ENCODE data around the gene LDLRAD3.
"Not testable (repeated sequence)": the region's sequence is repeated elsewhere in the genome, so short reads cannot be mapped to it uniquely, and the experiment has no call there.

Gene LDLRAD3

GRCh38 chr11:35943713-35944502 is at the start of gene LDLRAD3:
LDLRAD3 (plus strand) TSS chr11:35944062; CDS start chr11:35944099, 37 bp downstream.
- DNase-seq (ENCODE audit: low read depth in 3 of 3) = peak; percentile 7 to 45 (median 11)

- DNase-seq (ENCODE audit: low read depth in 3 of 3) = no peak
Observed at GRCh38 chr11:35897019-35897418, 46.8 kb upstream of the LDLRAD3 start.

- DNase-seq (ENCODE audit: low read depth in 3 of 3) = no peak
Observed at GRCh38 chr11:35902961-35903360, 40.9 kb upstream of the LDLRAD3 start.

- DNase-seq (ENCODE audit: low read depth in 3 of 3) = no peak
Observed at GRCh38 chr11:35905646-35906276, 38.1 kb upstream of the LDLRAD3 start.

GRCh38 chr11:35906277-35906661 is 37.6 kb upstream of the LDLRAD3 start:
- DNase-seq (ENCODE audit: low read depth in 3 of 3) = no peak

GRCh38 chr11:35906681-35907080 is 37.2 kb upstream of the LDLRAD3 start:
- no peak for DNase-seq (ENCODE audit: low read depth in 3 of 3)

- DNase-seq (ENCODE audit: low read depth in 3 of 3) = no peak
Observed at GRCh38 chr11:35907648-35908431, 36.0 kb upstream of the LDLRAD3 start.

GRCh38 chr11:35908432-35908771 is 35.5 kb upstream of the LDLRAD3 start:
- DNase-seq (ENCODE audit: low read depth in 3 of 3) = not testable (repeated sequence)

GRCh38 chr11:35909511-35910265 is 34.2 kb upstream of the LDLRAD3 start:
- DNase-seq (ENCODE audit: low read depth in 3 of 3) = no peak

GRCh38 chr11:35911013-35911412 is 32.8 kb upstream of the LDLRAD3 start:
- DNase-seq (ENCODE audit: low read depth in 3 of 3) = no peak

- no peak for DNase-seq (ENCODE audit: low read depth in 3 of 3)
Observed at GRCh38 chr11:35911616-35912165, 32.2 kb upstream of the LDLRAD3 start.

GRCh38 chr11:35912436-35912835 is 31.4 kb upstream of the LDLRAD3 start:
- DNase-seq (ENCODE audit: low read depth in 3 of 3) = not testable (repeated sequence)

GRCh38 chr11:35912883-35913624 is 30.8 kb upstream of the LDLRAD3 start:
- no peak for DNase-seq (ENCODE audit: low read depth in 3 of 3)

GRCh38 chr11:35914816-35915215 is 29.0 kb upstream of the LDLRAD3 start:
- no peak for DNase-seq (ENCODE audit: low read depth in 3 of 3)

- DNase-seq (ENCODE audit: low read depth in 3 of 3) = no peak
Observed at GRCh38 chr11:35916270-35916669, 27.6 kb upstream of the LDLRAD3 start.

GRCh38 chr11:35917676-35918075 is 26.2 kb upstream of the LDLRAD3 start:
- DNase-seq (ENCODE audit: low read depth in 3 of 3) = no peak

GRCh38 chr11:35918716-35919115 is 25.1 kb upstream of the LDLRAD3 start:
- DNase-seq (ENCODE audit: low read depth in 3 of 3) = no peak

- no peak for DNase-seq (ENCODE audit: low read depth in 3 of 3)
Observed at GRCh38 chr11:35919244-35919643, 24.6 kb upstream of the LDLRAD3 start.

- DNase-seq (ENCODE audit: low read depth in 3 of 3) = no peak
Observed at GRCh38 chr11:35923452-35923851, 20.4 kb upstream of the LDLRAD3 start.

- no peak for DNase-seq (ENCODE audit: low read depth in 3 of 3)
Observed at GRCh38 chr11:35924811-35925210, 19.1 kb upstream of the LDLRAD3 start.

- DNase-seq (ENCODE audit: low read depth in 3 of 3) = no peak
Observed at GRCh38 chr11:35927104-35927503, 16.8 kb upstream of the LDLRAD3 start.

Data from stimulated activated CD4-positive, alpha-beta T cell treated with anti-CD3 and anti-CD28 coated beads, TNF-alpha, amount 100 ng/mL, for 48 hours (primary cell).